ENCODE data around the gene HOXB5. TPM values are rescaled to one million over a fixed set of nuclear protein-coding genes. Genes with fewer than 3 reads are reported as not detected.

The HOXB5 gene
- total RNA-seq, 6 donors from 2014 or later: 0.39 to 5.0 (median 1.5) TPM

DNA sequence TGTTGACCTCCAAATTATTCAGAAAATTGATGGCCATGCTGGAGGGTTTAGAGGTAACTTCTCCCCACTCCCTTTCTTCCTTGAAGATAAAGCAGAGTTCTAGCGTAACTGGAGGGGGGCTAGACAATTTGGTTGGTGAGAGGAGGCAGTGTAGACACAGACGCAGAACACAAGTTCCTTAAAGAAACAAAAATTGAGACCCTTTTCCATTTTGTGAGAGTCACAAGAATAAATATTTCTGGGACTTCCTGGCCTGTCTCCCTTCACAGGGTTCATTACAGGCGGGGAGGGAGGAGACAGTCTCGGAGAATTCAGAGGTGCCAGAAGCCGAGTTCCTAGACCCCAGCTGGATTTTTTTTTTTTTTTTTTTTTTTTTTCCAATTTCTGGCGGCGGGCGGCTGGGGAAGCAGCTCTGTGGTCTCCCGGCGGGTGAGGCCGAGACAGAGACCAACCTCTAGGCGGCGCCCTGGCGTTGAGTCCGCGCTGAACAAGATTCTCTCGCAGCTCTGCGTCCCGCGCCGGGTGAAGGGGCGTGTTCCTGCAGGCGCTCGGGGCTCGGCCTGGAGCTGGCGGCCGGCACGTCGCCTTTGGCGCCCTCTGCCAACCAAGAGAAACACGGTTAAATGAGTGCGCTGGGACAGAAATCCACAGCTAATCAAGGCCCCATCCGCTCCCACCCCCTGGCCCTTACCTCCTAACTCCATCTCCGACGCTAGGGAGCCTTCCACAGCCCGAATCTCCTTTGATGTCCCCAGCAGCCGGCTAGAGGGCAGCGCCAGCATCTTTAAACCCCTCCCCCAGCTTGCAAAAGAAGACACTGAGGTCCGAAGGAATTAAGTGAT is 42.8 kb upstream of the HOXB5 start:
- H3K4me3 ChIP-seq: no peak overlapping the region
- no peaks in the 10 kb centered on the region for H3K36me3 ChIP-seq
- WGBS, 2 donors: 4 to 8% methylated on average over 17 to 31 of the region's 39 CpGs
- peaks cover 0 to 76% (median 45%) of the 10 kb centered on the region in 4 donors for H3K27me3 ChIP-seq
- ATAC-seq (ENCODE audit: low FRiP score in 2 of 2) (peak in 1 of 2 donors; percentile 79), DNase-seq (peak; percentile 44 to 88)
- peaks cover 3 to 10% (median 5%) of the 10 kb centered on the region in 4 donors for H3K4me1 ChIP-seq
- no peaks in the 10 kb centered on the region for H3K9me3 ChIP-seq
- no peak overlapping the region for H3K27ac ChIP-seq
- no peak for TF ChIP-seq POLR2A (IDR thresholded peaks at IDR 0.05)
- TF ChIP-seq POLR2AphosphoS5 (IDR thresholded peaks at IDR 0.05): no peak
- TF ChIP-seq EP300 (IDR thresholded peaks at IDR 0.05): no peak
- TF ChIP-seq, protein P1, sequence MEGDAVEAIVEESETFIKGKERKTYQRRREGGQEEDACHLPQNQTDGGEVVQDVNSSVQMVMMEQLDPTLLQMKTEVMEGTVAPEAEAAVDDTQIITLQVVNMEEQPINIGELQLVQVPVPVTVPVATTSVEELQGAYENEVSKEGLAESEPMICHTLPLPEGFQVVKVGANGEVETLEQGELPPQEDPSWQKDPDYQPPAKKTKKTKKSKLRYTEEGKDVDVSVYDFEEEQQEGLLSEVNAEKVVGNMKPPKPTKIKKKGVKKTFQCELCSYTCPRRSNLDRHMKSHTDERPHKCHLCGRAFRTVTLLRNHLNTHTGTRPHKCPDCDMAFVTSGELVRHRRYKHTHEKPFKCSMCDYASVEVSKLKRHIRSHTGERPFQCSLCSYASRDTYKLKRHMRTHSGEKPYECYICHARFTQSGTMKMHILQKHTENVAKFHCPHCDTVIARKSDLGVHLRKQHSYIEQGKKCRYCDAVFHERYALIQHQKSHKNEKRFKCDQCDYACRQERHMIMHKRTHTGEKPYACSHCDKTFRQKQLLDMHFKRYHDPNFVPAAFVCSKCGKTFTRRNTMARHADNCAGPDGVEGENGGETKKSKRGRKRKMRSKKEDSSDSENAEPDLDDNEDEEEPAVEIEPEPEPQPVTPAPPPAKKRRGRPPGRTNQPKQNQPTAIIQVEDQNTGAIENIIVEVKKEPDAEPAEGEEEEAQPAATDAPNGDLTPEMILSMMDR (IDR thresholded peaks at IDR 0.05): peak in 4 of 6 experiments; percentile 27 to 32 (median 28)

DNA sequence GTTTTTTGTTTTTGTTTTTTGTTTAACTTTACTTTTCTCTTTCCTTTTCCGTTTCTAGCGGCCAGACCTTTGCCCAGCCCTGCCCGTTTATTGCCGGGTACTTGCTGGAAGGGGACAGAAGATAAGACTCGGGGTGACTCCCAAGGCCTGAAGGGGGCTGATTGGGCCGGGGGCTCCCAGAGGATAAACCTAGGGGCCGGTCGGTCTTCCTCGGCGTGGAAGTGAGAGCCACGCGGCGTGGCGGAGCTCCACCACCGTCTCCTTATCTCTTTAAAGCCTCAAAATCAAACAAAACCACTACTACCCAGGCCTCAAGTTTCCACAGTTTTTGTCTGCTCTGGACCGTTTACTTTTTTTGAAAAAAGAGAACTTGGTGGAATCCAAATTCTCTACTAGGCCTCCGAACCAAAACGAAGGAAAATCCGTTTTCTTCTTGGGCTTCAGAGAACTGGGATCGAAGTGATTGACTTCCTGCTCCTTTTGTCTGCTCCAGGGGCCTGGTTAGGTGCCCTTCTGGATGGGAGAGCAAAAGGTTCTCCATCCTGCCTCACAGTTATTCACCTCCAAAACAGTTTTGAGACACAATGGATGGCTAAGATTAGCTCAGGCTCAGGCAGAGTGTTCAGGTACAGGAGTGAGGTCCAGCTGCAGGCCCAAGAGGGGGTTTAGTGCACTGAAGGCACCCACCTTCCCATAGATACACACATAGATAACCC is 41.1 kb upstream of the HOXB5 start:
- Histone ChIP-seq H3K27ac (no peak overlapping the region), H3K4me3 (no peak overlapping the region), H3K27me3 (peaks cover 0 to 82% (median 49%) of the 10 kb centered on the region in 4 donors), H3K4me1 (peaks cover 3 to 10% (median 5%) of the 10 kb centered on the region in 4 donors), H3K36me3 (no peaks in the 10 kb centered on the region), H3K9me3 (no peaks in the 10 kb centered on the region)
- TF ChIP-seq EP300 (IDR thresholded peaks at IDR 0.05) (no peak), POLR2AphosphoS5 (IDR thresholded peaks at IDR 0.05) (no peak), POLR2A (IDR thresholded peaks at IDR 0.05) (no peak)
- TF ChIP-seq, protein P1 (IDR thresholded peaks at IDR 0.05): no peak
- DNase-seq: no peak
- ATAC-seq (ENCODE audit: low FRiP score in 2 of 2): no peak
- WGBS, 2 donors: 29 to 31% methylated on average over 20 of the region's 20 CpGs

DNA sequence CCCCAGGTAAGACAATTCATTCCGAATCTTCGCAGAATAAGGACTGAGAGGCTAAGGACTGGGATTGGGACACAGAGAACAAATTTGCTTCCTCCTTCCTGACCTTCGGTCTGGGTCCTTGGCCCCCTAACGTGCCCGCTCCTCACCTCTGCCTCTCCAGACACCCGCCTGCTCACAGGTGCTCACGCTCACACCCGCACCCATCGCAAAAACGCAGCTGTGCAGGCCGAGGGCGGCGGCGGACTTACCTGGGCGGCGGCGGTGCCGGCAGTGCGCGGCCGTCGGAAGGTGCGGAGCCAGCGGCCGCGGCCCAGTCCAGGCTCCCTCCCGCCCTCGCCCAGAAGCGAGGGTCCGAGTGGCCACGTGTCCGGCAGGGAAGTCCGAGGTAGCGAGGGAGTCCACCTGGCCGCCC is 39.7 kb upstream of the HOXB5 start:
- H3K27ac ChIP-seq: no peak overlapping the region
- no peak for TF ChIP-seq POLR2AphosphoS5 (IDR thresholded peaks at IDR 0.05)
- TF ChIP-seq POLR2A (IDR thresholded peaks at IDR 0.05): no peak
- no peak for TF ChIP-seq EP300 (IDR thresholded peaks at IDR 0.05)
- TF ChIP-seq, protein P1 (IDR thresholded peaks at IDR 0.05): no peak
- 38 to 46% methylated on average over 24 to 34 of the region's 35 CpGs for WGBS, 2 donors
- H3K4me1 ChIP-seq: peaks cover 3 to 10% (median 5%) of the 10 kb centered on the region in 4 donors
- ATAC-seq (ENCODE audit: low FRiP score in 2 of 2) (no peak), DNase-seq (peak in 1 of 2 donors; percentile 76)
- peaks cover 0 to 84% (median 58%) of the 10 kb centered on the region in 4 donors for H3K27me3 ChIP-seq
- no peak overlapping the region for H3K4me3 ChIP-seq
- H3K9me3 ChIP-seq: no peaks in the 10 kb centered on the region
- no peaks in the 10 kb centered on the region for H3K36me3 ChIP-seq

DNA sequence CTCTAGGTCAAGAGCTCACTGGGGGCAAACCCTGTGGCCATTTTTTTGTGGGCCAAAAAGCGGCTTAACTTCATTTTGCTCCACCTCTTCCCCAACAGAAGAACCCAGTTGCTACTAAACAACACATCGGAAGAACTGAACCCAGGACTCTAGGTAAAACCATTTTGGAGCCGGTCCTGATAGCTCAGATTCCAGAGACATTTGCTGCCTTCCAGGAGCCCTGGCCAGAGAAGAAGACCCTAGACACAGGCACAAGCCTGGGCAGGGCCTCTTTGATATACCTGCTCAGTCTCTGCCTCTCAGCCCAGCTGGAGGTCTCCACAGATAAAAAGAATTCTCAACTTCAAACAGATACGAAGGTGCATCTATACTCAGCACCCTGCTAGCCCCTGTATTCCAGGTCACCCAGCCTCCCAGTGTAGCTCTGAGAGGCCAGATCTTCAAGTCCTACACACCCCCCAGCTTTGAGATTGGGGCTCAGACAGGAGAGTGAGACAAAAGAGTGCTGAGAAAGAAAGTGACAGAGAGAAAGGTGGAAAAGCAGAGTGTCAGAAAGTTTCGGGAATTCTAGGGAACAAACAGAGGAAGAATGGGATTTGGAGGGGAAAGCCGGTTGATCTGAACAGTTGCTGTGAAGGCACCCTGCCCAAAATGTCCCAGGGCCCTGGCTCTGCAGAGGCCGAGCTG is 39.1 kb upstream of the HOXB5 start:
- Histone ChIP-seq H3K9me3 (no peaks in the 10 kb centered on the region), H3K27ac (no peak overlapping the region), H3K4me3 (no peak overlapping the region), H3K27me3 (peaks cover 0 to 88% (median 61%) of the 10 kb centered on the region in 4 donors), H3K36me3 (no peaks in the 10 kb centered on the region), H3K4me1 (peaks cover 3 to 10% (median 5%) of the 10 kb centered on the region in 4 donors)
- ATAC-seq (ENCODE audit: low FRiP score in 2 of 2) (no peak), DNase-seq (no peak)
- 42 to 49% methylated on average over 7 of the region's 7 CpGs for WGBS, 2 donors
- TF ChIP-seq, protein P1 (IDR thresholded peaks at IDR 0.05): no peak
- TF ChIP-seq POLR2AphosphoS5 (IDR thresholded peaks at IDR 0.05) (no peak), POLR2A (IDR thresholded peaks at IDR 0.05) (no peak), EP300 (IDR thresholded peaks at IDR 0.05) (no peak)

Data from upper lobe of left lung (tissue), 6 donors.